AG04450 (cell line): Measurements from ENCODE around the gene KRTAP5-5. TPM values are rescaled to one million over a fixed set of nuclear protein-coding genes. Genes with fewer than 3 reads are reported as not detected.
"Not testable (repeated sequence)": the region's sequence is repeated elsewhere in the genome, so short reads cannot be mapped to it uniquely, and the experiment has no call there.

ENCODE experiments used
- CTCF ChIA-PET: fragments of 300-600, 350-600 bp; formaldehyde crosslinking; extraction: SDS; loops from one replicate; lab custom pipeline; 2022; ENCODE audit warnings: antibody characterized with exemption, inconsistent platforms; lab: Charles Lee
- POLR2A ChIA-PET: fragments of 350-600 bp; formaldehyde crosslinking; extraction: SDS; loops from one replicate; lab custom pipeline; 2021; ENCODE audit warnings: antibody characterized with exemption, inconsistent platforms; lab: Yijun Ruan, JAX
- DNase-seq: peaks from one replicate; pipeline ENCODE4 v3.0.0-alpha.2; 2011; ENCODE audit warnings: low read depth, low spot score
- H3K27ac ChIP-seq: one replicate; pipeline ENCODE4 v1.5.1; 2012; ENCODE audit warnings: low read depth, low read length, control low read depth
- H3K27me3 ChIP-seq: one replicate; pipeline ENCODE4 v1.6.0; 2012; ENCODE audit warnings: low read length; ENCODE audit not compliant: control insufficient read depth, insufficient read depth
- H3K4me3 ChIP-seq: 2 replicates; pipeline ENCODE4 v1.5.1; 2011; ENCODE audit warnings: mild to moderate bottlenecking, low read depth, low read length, control low read depth
- H3K9me3 ChIP-seq: 2 replicates; pipeline ENCODE4 v1.5.1; 2012; ENCODE audit warnings: low read length; ENCODE audit not compliant: control insufficient read depth, insufficient read depth
- CTCF ChIP-seq: IDR thresholded peaks from 2 replicates; pipeline ENCODE4 v1.5.1; 2011; ENCODE audit warnings: low read depth, low read length, control low read depth, inconsistent platforms
- polyA plus RNA-seq: library from polyadenylated mRNA; depleted of rRNA; stranded (reverse); fragments of >200 nt; gene quantifications from 2 replicates; pipeline ENCODE4 v1.2.3, GENCODE V29; 2011

KRTAP5-5 gene
- polyA plus RNA-seq, 1 experiment, result not detected

GRCh38 chr11:1604181-1604580 lies 25.4 kb upstream of the KRTAP5-5 start:
- Histone ChIP-seq H3K27me3 (peaks cover 34% of the 10 kb centered on the region), H3K9me3 (no peaks in the 10 kb centered on the region; the same call in 1 of the 2 replicates), H3K27ac (no peak overlapping the region), H3K4me3 (no peak overlapping the region)
- ChIA-PET POLR2A (no interaction called here), CTCF (no interaction called here)
- DNase-seq, result no peak
- no peak for TF ChIP-seq CTCF

GRCh38 chr11:1604711-1605110 lies 24.9 kb upstream of the KRTAP5-5 start:
- CTCF ChIA-PET, result interaction anchor here (1.3 to 1.8 kb wide), 2 partner anchors 9 to 48 kb away, joined by 5 to 11 read pairs; no protein-coding TSS in a partner anchor
- peaks cover 29% of the 10 kb centered on the region for H3K27me3 ChIP-seq
- TF ChIP-seq CTCF, result no peak
- POLR2A ChIA-PET, result no interaction called here
- H3K27ac ChIP-seq, result no peak overlapping the region
- no peaks in the 10 kb centered on the region; the same call in 1 of the 2 replicates for H3K9me3 ChIP-seq
- DNase-seq, result no peak
- H3K4me3 ChIP-seq, result no peak overlapping the region

GRCh38 chr11:1605923-1606322 lies 23.7 kb upstream of the KRTAP5-5 start:
- CTCF ChIA-PET, result interaction anchor here (1.3 to 1.8 kb wide), 2 partner anchors 11 to 47 kb away, joined by 5 to 11 read pairs; no protein-coding TSS in a partner anchor
- H3K27me3 ChIP-seq, result peaks cover 26% of the 10 kb centered on the region
- H3K27ac ChIP-seq, POLR2A ChIA-PET, H3K4me3 ChIP-seq, H3K9me3 ChIP-seq, DNase-seq: not testable (repeated sequence)

- POLR2A ChIA-PET, H3K4me3 ChIP-seq: not testable (repeated sequence)
- H3K27me3 ChIP-seq, result peaks cover 26% of the 10 kb centered on the region
These were observed 22.3 kb upstream of the KRTAP5-5 start for GRCh38 chr11:1607156-1607845.

GRCh38 chr11:1607901-1608300 lies 21.7 kb upstream of the KRTAP5-5 start:
- H3K27me3 ChIP-seq, result peaks cover 26% of the 10 kb centered on the region
- DNase-seq, H3K4me3 ChIP-seq, H3K9me3 ChIP-seq, H3K27ac ChIP-seq, POLR2A ChIA-PET: not testable (repeated sequence)
- CTCF ChIA-PET, result interaction anchor here (1.4 kb wide), 1 partner anchor 13 kb away, joined by 10 read pairs; no protein-coding TSS in a partner anchor

More at GRCh38 chr11:1607156-1607845, 22.3 kb upstream of the KRTAP5-5 start:
- H3K27ac ChIP-seq, H3K9me3 ChIP-seq, CTCF ChIA-PET, DNase-seq: not testable (repeated sequence)

- ChIA-PET POLR2A (no interaction called here), CTCF (interaction anchor here (0.7 to 1.4 kb wide), 2 partner anchors 13 to 45 kb away, joined by 4 to 10 read pairs; no protein-coding TSS in a partner anchor)
- no peak for TF ChIP-seq CTCF
- Histone ChIP-seq H3K9me3 (no peaks in the 10 kb centered on the region; the same call in 1 of the 2 replicates), H3K27ac (no peak within 1 kb of the TSS), H3K27me3 (peaks cover 26% of the 10 kb centered on the region), H3K4me3 (no peak within 1 kb of the TSS)
- DNase-seq, result no peak
These were observed 21.2 kb upstream of the KRTAP5-5 start, which contains the start of gene KRTAP5-3 for GRCh38 chr11:1608363-1608762. Gene KRTAP5-3, minus strand, starts transcription at chr11:1608463. Its CDS starts 78 bp downstream, at chr11:1608385.
